Activated CD4-positive, alpha-beta T cell treated with anti-CD3 and anti-CD28 coated beads for 36 hours (primary cell): ENCODE measurements around the gene IL4I1. TPM values are rescaled to one million over a fixed set of nuclear protein-coding genes. Genes with fewer than 3 reads are reported as not detected.
A peak's percentile ranks its signal among the peaks of the same experiment; 100 is the strongest.
"Not testable (repeated sequence)": the region's sequence is repeated elsewhere in the genome, so short reads cannot be mapped to it uniquely, and the experiment has no call there.

Experiments
- ATAC-seq: fragments of 200-7000 bp; cut with Tn5 transposase; one replicate; pipeline ENCODE4 v1.10.0; 2021; ENCODE audit warnings: mild to moderate bottlenecking, moderate library complexity
- CTCF ChIA-PET: fragments of 350-600 bp; sonication (Branson Sonifier 250); formaldehyde crosslinking; loops from one replicate; lab custom pipeline; 2021; ENCODE audit warnings: antibody characterized with exemption; lab: Charles Lee
- POLR2A ChIA-PET: fragments of 350-600 bp; sonication (Branson Sonifier 250); formaldehyde crosslinking; loops from one replicate; lab custom pipeline; 2021; ENCODE audit warnings: antibody characterized with exemption, inconsistent platforms; lab: Charles Lee
- DNase-seq: peaks from one replicate; pipeline ENCODE4 v3.0.0-alpha.2; 2020
- H3K27ac Mint-ChIP-seq: one replicate; pipeline ENCODE4 v1.8.0; 2021; ENCODE audit warnings: mixed read lengths
- H3K27me3 Mint-ChIP-seq: one replicate; pipeline ENCODE4 v1.8.0; 2021; ENCODE audit warnings: mixed read lengths
- H3K36me3 Mint-ChIP-seq: one replicate; pipeline ENCODE4 v1.8.0; 2021; ENCODE audit warnings: low read depth, mixed read lengths
- H3K4me1 Mint-ChIP-seq: one replicate; pipeline ENCODE4 v1.8.0; 2021; ENCODE audit warnings: mixed read lengths
- H3K4me3 Mint-ChIP-seq: one replicate; pipeline ENCODE4 v1.8.0; 2021; ENCODE audit warnings: mild to moderate bottlenecking, moderate library complexity, mixed read lengths
- H3K9me3 Mint-ChIP-seq: one replicate; pipeline ENCODE4 v1.8.0; 2021; ENCODE audit warnings: low read depth, mixed read lengths
- intact Hi-C, 2 experiments: fragments of 100-400 bp; cut with DNase I in 1 of 2; cut with micrococcal nuclease in 1 of 2; formaldehyde crosslinking; loops; one replicate each; pipeline versions ENCODE4 v1.14.2 to v1.15.1; 2022 to 2024; cut with DNase I, micrococcal nuclease
- total RNA-seq, 2 experiments: library from RNA; stranded (reverse); gene quantifications; one replicate each; pipeline ENCODE4 v1.2.3, GENCODE V29; 2021

The IL4I1 gene
- total RNA-seq, 2 experiments from 2014 or later, result 21.2 to 22.2 TPM

GRCh38 chr19:49932041-49932451 is 35.4 kb upstream of the IL4I1 start:
- peaks cover 44% of the 10 kb centered on the region for H3K36me3 Mint-ChIP-seq
- no peak for DNase-seq
- POLR2A ChIA-PET, result no interaction called here
- H3K4me3 Mint-ChIP-seq, result no peak overlapping the region
- H3K27ac Mint-ChIP-seq, result peak overlapping the region; percentile 20
- H3K4me1 Mint-ChIP-seq, result peaks cover 47% of the 10 kb centered on the region
- H3K9me3 Mint-ChIP-seq, result peaks cover 6% of the 10 kb centered on the region
- CTCF ChIA-PET, result no interaction called here
- H3K27me3 Mint-ChIP-seq, result no peaks in the 10 kb centered on the region
- intact Hi-C loops, result no loop called here
- no peak for ATAC-seq

- ChIA-PET POLR2A (interaction anchor here (0.6 to 3.2 kb wide), 2 partner anchors 55 to 68 kb away, joined by 3 to 17 read pairs; partner anchors contain the start of genes AKT1S1 and TBC1D17), CTCF (no interaction called here)
- Mint-ChIP-seq H3K36me3 (peaks cover 47% of the 10 kb centered on the region), H3K9me3 (peaks cover 6% of the 10 kb centered on the region), H3K27me3 (no peaks in the 10 kb centered on the region), H3K4me3 (no peak overlapping the region), H3K4me1 (peaks cover 51% of the 10 kb centered on the region), H3K27ac (no peak overlapping the region)
- no peak for DNase-seq
- no peak for ATAC-seq
- intact Hi-C loops, result no loop called here
Observed at GRCh38 chr19:49931293-49932040, 34.8 kb upstream of the IL4I1 start.

- Mint-ChIP-seq H3K9me3 (peaks cover 6% of the 10 kb centered on the region), H3K4me1 (peaks cover 55% of the 10 kb centered on the region), H3K4me3 (peak overlapping the region; percentile 96), H3K27me3 (no peaks in the 10 kb centered on the region), H3K36me3 (peaks cover 51% of the 10 kb centered on the region), H3K27ac (peak overlapping the region; percentile 98)
- DNase-seq (peak; percentile 36), ATAC-seq (no peak)
- POLR2A ChIA-PET, result interaction anchor here (0.6 to 3.5 kb wide), 7 partner anchors 19 to 67 kb away, joined by 3 to 17 read pairs (median 12); partner anchors contain the start of genes AKT1S1, IL4I1 and TBC1D17
- intact Hi-C loops, result loop anchor here in 1 of 2 experiments (1.0 kb wide), 1 partner anchor 40 kb away; no protein-coding TSS in a partner anchor
- CTCF ChIA-PET, result interaction anchor here (1.8 kb wide), 1 partner anchor 54 kb away, joined by 4 read pairs; no protein-coding TSS in a partner anchor
Observed at GRCh38 chr19:49930483-49931011, 33.9 kb upstream of the IL4I1 start.

GRCh38 chr19:49929611-49930482 is 33.2 kb upstream of the IL4I1 start:
- Mint-ChIP-seq H3K27me3 (no peaks in the 10 kb centered on the region), H3K4me1 (peaks cover 59% of the 10 kb centered on the region), H3K4me3 (peak overlapping the region; percentile 96), H3K36me3 (peaks cover 55% of the 10 kb centered on the region), H3K27ac (peak overlapping the region; percentile 98), H3K9me3 (peaks cover 6% of the 10 kb centered on the region)
- ChIA-PET CTCF (interaction anchor here (0.7 to 1.8 kb wide), 6 partner anchors 25 to 111 kb away, joined by 3 to 4 read pairs (median 3); partner anchors contain the start of gene MED25), POLR2A (interaction anchor here (0.6 to 3.5 kb wide), 13 partner anchors 18 to 227 kb away, joined by 3 to 17 read pairs (median 5); partner anchors contain the start of genes AKT1S1, IL4I1, PNKP and PTOV1)
- ATAC-seq, result peak; percentile 91
- DNase-seq, result peak; percentile 97
- intact Hi-C loops, result loop anchor here (1.0 to 5.0 kb wide), 17 partner anchors 33 to 845 kb away; partner anchors contain the start of genes AKT1S1 (in 2 of the 2), TBC1D17 (in 2 of the 2), VRK3 (in 2 of the 2) and NR1H2 (in 1 of the 2)

- peaks cover 6% of the 10 kb centered on the region for H3K9me3 Mint-ChIP-seq
- peak; percentile 45 for ATAC-seq
- H3K27ac Mint-ChIP-seq, result peak within 1 kb of the TSS; percentile 98
- peak; percentile 95 for DNase-seq
- peak within 1 kb of the TSS; percentile 96 for H3K4me3 Mint-ChIP-seq
- peaks cover 61% of the 10 kb centered on the region for H3K36me3 Mint-ChIP-seq
- intact Hi-C loops, result loop anchor here (1.0 to 5.0 kb wide), 16 partner anchors 32 to 844 kb away; partner anchors contain the start of genes AKT1S1 (in 2 of the 2), TBC1D17 (in 2 of the 2), VRK3 (in 2 of the 2) and NR1H2 (in 1 of the 2)
- POLR2A ChIA-PET, result interaction anchor here (0.6 to 3.5 kb wide), 10 partner anchors 18 to 446 kb away, joined by 3 to 17 read pairs (median 6); partner anchors contain the start of genes AKT1S1, IL4I1, PNKP and PTOV1
- H3K4me1 Mint-ChIP-seq, result peaks cover 65% of the 10 kb centered on the region
- no peaks in the 10 kb centered on the region for H3K27me3 Mint-ChIP-seq
- CTCF ChIA-PET, result interaction anchor here (0.5 to 1.8 kb wide), 7 partner anchors 18 to 996 kb away, joined by 3 to 6 read pairs (median 3); partner anchors contain the start of gene MED25
Observed at GRCh38 chr19:49929121-49929610, 32.5 kb upstream of the IL4I1 start, which contains the start of the genes ATF5 and NUP62. Gene ATF5, plus strand, starts transcription at chr19:49929205. Its CDS starts 1,646 bp downstream, at chr19:49930851. Gene NUP62, minus strand, starts transcription at chr19:49929504. Its CDS starts 19,697 bp downstream, at chr19:49909807.

- Mint-ChIP-seq H3K27me3 (no peaks in the 10 kb centered on the region), H3K4me1 (peaks cover 61% of the 10 kb centered on the region), H3K4me3 (peak overlapping the region; percentile 96), H3K27ac (peak overlapping the region; percentile 87), H3K9me3 (peaks cover 6% of the 10 kb centered on the region), H3K36me3 (peaks cover 69% of the 10 kb centered on the region)
- no peak for ATAC-seq
- CTCF ChIA-PET, result interaction anchor here (0.8 to 1.3 kb wide), 2 partner anchors 16 to 35 kb away, joined by 3 to 6 read pairs; no protein-coding TSS in a partner anchor
- POLR2A ChIA-PET, result interaction anchor here (0.6 to 3.5 kb wide), 4 partner anchors 9 to 31 kb away, joined by 3 to 16 read pairs (median 8); partner anchors contain the start of gene IL4I1
- intact Hi-C loops, result loop anchor here (2.0 to 5.0 kb wide), 3 partner anchors 35 to 843 kb away; partner anchors contain the start of gene SNRNP70 (in 1 of the 2)
- DNase-seq, result no peak
Observed at GRCh38 chr19:49927526-49928264, 31.0 kb upstream of the IL4I1 start.

GRCh38 chr19:49926515-49926914 is 29.8 kb upstream of the IL4I1 start:
- intact Hi-C loops, result loop anchor here in 1 of 2 experiments (5.0 kb wide), 1 partner anchor 34 kb away; no protein-coding TSS in a partner anchor
- ChIA-PET POLR2A (no interaction called here), CTCF (interaction anchor here (0.6 kb wide), 1 partner anchor 923 kb away, joined by 3 read pairs; no protein-coding TSS in a partner anchor)

GRCh38 chr19:49925486-49925885 is 28.8 kb upstream of the IL4I1 start:
- DNase-seq (no peak), ATAC-seq (no peak)
- Mint-ChIP-seq H3K27me3 (no peaks in the 10 kb centered on the region), H3K9me3 (peaks cover 3% of the 10 kb centered on the region), H3K27ac (no peak overlapping the region), H3K36me3 (peaks cover 64% of the 10 kb centered on the region), H3K4me1 (peaks cover 65% of the 10 kb centered on the region), H3K4me3 (peak overlapping the region; percentile 25)
- intact Hi-C loops, result loop anchor here in 1 of 2 experiments (5.0 kb wide), 1 partner anchor 33 kb away; no protein-coding TSS in a partner anchor
- ChIA-PET POLR2A (no interaction called here), CTCF (no interaction called here)

More at GRCh38 chr19:49926515-49926914, 29.8 kb upstream of the IL4I1 start:
- H3K4me3 Mint-ChIP-seq, result peak overlapping the region; percentile 17
- no peak overlapping the region for H3K27ac Mint-ChIP-seq
- ATAC-seq (no peak), DNase-seq (no peak)
- peaks cover 63% of the 10 kb centered on the region for H3K4me1 Mint-ChIP-seq
- no peaks in the 10 kb centered on the region for H3K27me3 Mint-ChIP-seq
- peaks cover 3% of the 10 kb centered on the region for H3K9me3 Mint-ChIP-seq
- H3K36me3 Mint-ChIP-seq, result peaks cover 69% of the 10 kb centered on the region

- H3K9me3 Mint-ChIP-seq, H3K27ac Mint-ChIP-seq, ATAC-seq, CTCF ChIA-PET, POLR2A ChIA-PET, DNase-seq, H3K27me3 Mint-ChIP-seq, H3K4me3 Mint-ChIP-seq: not testable (repeated sequence)
- intact Hi-C loops, result loop anchor here in 1 of 2 experiments (5.0 kb wide), 1 partner anchor 33 kb away; no protein-coding TSS in a partner anchor
- peaks cover 62% of the 10 kb centered on the region for H3K4me1 Mint-ChIP-seq
- H3K36me3 Mint-ChIP-seq, result peaks cover 61% of the 10 kb centered on the region
Observed at GRCh38 chr19:49924881-49925210, 28.2 kb upstream of the IL4I1 start.
